Keratinocyte (primary cell): Measurements from ENCODE around the gene PAH. TPM values are rescaled to one million over a fixed set of nuclear protein-coding genes. Genes with fewer than 3 reads are reported as not detected.

Experiments
- DNase-seq: peaks from one replicate; pipeline ENCODE4 v3.0.0-alpha.2; 2011; ENCODE audit warnings: low read depth, missing footprints, low spot score
- FAIRE-seq: peaks from 2 replicates; lab custom pipeline; 2011; peaks lifted over from hg19 to GRCh38; lab: Jason Lieb, UNC
- H2AFZ ChIP-seq: 2 replicates; pipeline ENCODE4 v1.6.0; 2012; ENCODE audit warnings: low read length, control low read depth, inconsistent platforms; ENCODE audit not compliant: control insufficient read depth
- H3K27ac ChIP-seq: 2 replicates; pipeline ENCODE4 v1.5.1; 2011; ENCODE audit warnings: low read length; ENCODE audit not compliant: control insufficient read depth, insufficient read depth
- H3K27me3 ChIP-seq: 3 replicates; pipeline ENCODE4 v1.6.0; 2011; ENCODE audit warnings: low read length; ENCODE audit not compliant: control insufficient read depth, insufficient read depth; ENCODE audit errors: extremely low read depth
- H3K36me3 ChIP-seq, 2 experiments: 2 replicates in 1 of 2; 3 replicates in 1 of 2; pipeline ENCODE4 v1.5.1; 2011; ENCODE audit warnings: low read length in 2 of 2, mild to moderate bottlenecking in 1 of 2; ENCODE audit not compliant: control insufficient read depth in 2 of 2, insufficient read depth in 2 of 2; ENCODE audit errors: extremely low read depth in 1 of 2
- H3K4me1 ChIP-seq: 3 replicates; pipeline ENCODE4 v1.5.1; 2011; ENCODE audit warnings: low read length; ENCODE audit not compliant: control insufficient read depth, insufficient read depth; ENCODE audit errors: extremely low read depth
- H3K4me2 ChIP-seq: 3 replicates; pipeline ENCODE4 v1.6.0; 2011; ENCODE audit warnings: low read depth, low read length; ENCODE audit not compliant: control insufficient read depth, insufficient read depth; ENCODE audit errors: extremely low read depth
- H3K4me3 ChIP-seq, 3 experiments: fragments of 200-600 bp in 1 of 3; sonication (generic) in 1 of 3; 2 replicates in 2 of 3; 3 replicates in 1 of 3; pipeline ENCODE4 v1.5.1; 2011 to 2016; ENCODE audit warnings: low read length in 3 of 3, mild to moderate bottlenecking in 3 of 3, control low read depth in 2 of 3, inconsistent platforms in 1 of 3, low read depth in 1 of 3, mixed read lengths in 1 of 3, mixed run types in 1 of 3, moderate library complexity in 1 of 3; ENCODE audit not compliant: control insufficient read depth in 2 of 3, insufficient read depth in 2 of 3; ENCODE audit errors: extremely low read depth in 1 of 3
- H3K79me2 ChIP-seq: 2 replicates; pipeline ENCODE4 v1.6.0; 2012; ENCODE audit warnings: low read length; ENCODE audit not compliant: control insufficient read depth, insufficient read depth
- H3K9ac ChIP-seq: 3 replicates; pipeline ENCODE4 v1.6.0; 2011; ENCODE audit warnings: low read length; ENCODE audit not compliant: control insufficient read depth, insufficient read depth; ENCODE audit errors: extremely low read depth
- H3K9me1 ChIP-seq: 3 replicates; pipeline ENCODE4 v1.6.0; 2011; ENCODE audit warnings: low read length; ENCODE audit not compliant: control insufficient read depth, insufficient read depth; ENCODE audit errors: extremely low read depth
- H3K9me3 ChIP-seq: 2 replicates; pipeline ENCODE4 v1.5.1; 2012; ENCODE audit warnings: low read depth, low read length; ENCODE audit not compliant: control insufficient read depth
- H4K20me1 ChIP-seq: 3 replicates; pipeline ENCODE4 v1.6.0; 2011; ENCODE audit warnings: low read length; ENCODE audit not compliant: control insufficient read depth, insufficient read depth; ENCODE audit errors: extremely low read depth
- EZH2 ChIP-seq: IDR thresholded peaks from one replicate; pipeline ENCODE4 v1.6.1; 2012; ENCODE audit warnings: inconsistent platforms, mild to moderate bottlenecking, low read length, moderate library complexity
- dilution Hi-C: fragments of 300-500 bp; cut with MboI; formaldehyde crosslinking; loops from one replicate; pipeline ENCODE4 v1.7.0; 2020; ENCODE audit warnings: low sequenced_read_pairs; ENCODE audit not compliant: extremely low pct_ligation_motif_present
- polyA plus RNA-seq, 5 experiments: library from polyadenylated mRNA; depleted of rRNA in 3 of 5; stranded (reverse) in 3 of 5; stranded (forward) in 1 of 5; unstranded in 1 of 5; fragments of >200 nt; gene quantifications; 1 replicate in 1 of 5; 2 replicates in 3 of 5; 3 replicates in 1 of 5; pipeline versions ENCODE4 v1.2.1 to v1.2.3, GENCODE V29; 2011 to 2012; ENCODE audit warnings: missing spikeins in 2 of 5, low read depth in 1 of 5, low replicate concordance in 1 of 5
- TF ChIP-seq, protein P1 (sequence below), 3 experiments: IDR thresholded peaks in 1 of 3; conservative IDR thresholded peaks in 1 of 3; optimal IDR thresholded peaks in 1 of 3; 2 replicates in 2 of 3; 3 replicates in 1 of 3; pipeline versions ENCODE3 to v1.5.1; 2011; ENCODE audit warnings: low read length in 3 of 3, mild to moderate bottlenecking in 3 of 3, moderate library complexity in 2 of 3, control low read depth in 1 of 3, inconsistent platforms in 1 of 3; ENCODE audit not compliant: insufficient read depth in 2 of 3; ENCODE audit errors: extremely low read depth in 1 of 3

The PAH gene
- polyA plus RNA-seq, 1 donor (not counting 4 experiments of a cell fraction or from before 2014, with no cell fraction given) = not detected

DNA sequence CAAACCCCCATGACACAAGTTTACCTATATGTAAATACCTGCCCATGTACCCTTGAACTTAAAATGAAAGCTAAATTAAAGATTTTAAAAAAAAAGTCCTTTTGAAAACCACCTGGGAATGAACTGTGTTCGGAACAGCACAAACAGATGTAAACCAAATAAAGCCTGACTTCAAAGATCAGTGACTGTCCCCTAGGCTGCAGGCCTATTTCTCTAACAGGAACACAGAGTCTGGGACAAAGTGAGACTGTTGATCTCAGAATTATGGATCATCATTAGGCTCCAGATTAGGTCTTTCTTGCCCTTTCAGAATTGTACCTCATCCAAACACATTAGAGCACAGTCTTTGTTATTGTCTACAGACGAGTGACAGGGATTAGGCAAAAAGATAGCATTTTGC is 54.6 kb downstream of the PAH start:
- Histone ChIP-seq H3K9me3 (no peaks in the 10 kb centered on the region), H3K4me2 (no peak overlapping the region), H3K27me3 (no peaks in the 10 kb centered on the region), H2AFZ (no peak overlapping the region), H4K20me1 (no peaks in the 10 kb centered on the region), H3K27ac (no peak overlapping the region), H3K9me1 (no peaks in the 10 kb centered on the region), H3K36me3 (no peaks in the 10 kb centered on the region), H3K4me1 (no peaks in the 10 kb centered on the region), H3K4me3 (no peak overlapping the region), H3K79me2 (no peaks in the 10 kb centered on the region), H3K9ac (no peak overlapping the region)
- dilution Hi-C loops = no loop called here
- DNase-seq (no peak), FAIRE-seq (no peak)
- TF ChIP-seq, protein P1, sequence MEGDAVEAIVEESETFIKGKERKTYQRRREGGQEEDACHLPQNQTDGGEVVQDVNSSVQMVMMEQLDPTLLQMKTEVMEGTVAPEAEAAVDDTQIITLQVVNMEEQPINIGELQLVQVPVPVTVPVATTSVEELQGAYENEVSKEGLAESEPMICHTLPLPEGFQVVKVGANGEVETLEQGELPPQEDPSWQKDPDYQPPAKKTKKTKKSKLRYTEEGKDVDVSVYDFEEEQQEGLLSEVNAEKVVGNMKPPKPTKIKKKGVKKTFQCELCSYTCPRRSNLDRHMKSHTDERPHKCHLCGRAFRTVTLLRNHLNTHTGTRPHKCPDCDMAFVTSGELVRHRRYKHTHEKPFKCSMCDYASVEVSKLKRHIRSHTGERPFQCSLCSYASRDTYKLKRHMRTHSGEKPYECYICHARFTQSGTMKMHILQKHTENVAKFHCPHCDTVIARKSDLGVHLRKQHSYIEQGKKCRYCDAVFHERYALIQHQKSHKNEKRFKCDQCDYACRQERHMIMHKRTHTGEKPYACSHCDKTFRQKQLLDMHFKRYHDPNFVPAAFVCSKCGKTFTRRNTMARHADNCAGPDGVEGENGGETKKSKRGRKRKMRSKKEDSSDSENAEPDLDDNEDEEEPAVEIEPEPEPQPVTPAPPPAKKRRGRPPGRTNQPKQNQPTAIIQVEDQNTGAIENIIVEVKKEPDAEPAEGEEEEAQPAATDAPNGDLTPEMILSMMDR (optimal IDR thresholded peaks at IDR 0.05 in 1 of 3, IDR thresholded peaks at IDR 0.05 in 1 of 3, conservative IDR thresholded peaks at IDR 0.05 in 1 of 3; ENCODE audit: extremely low read depth in 1 of 3, insufficient read depth in 2 of 3, low read length in 3 of 3) = no peak
- TF ChIP-seq EZH2 = no peak

- no peaks in the 10 kb centered on the region for H3K9me3 ChIP-seq
- H3K4me3 ChIP-seq = no peak overlapping the region
- H3K9ac ChIP-seq = no peak overlapping the region
- no peak for DNase-seq
- H3K4me1 ChIP-seq = no peaks in the 10 kb centered on the region
- H3K9me1 ChIP-seq = no peaks in the 10 kb centered on the region
- H3K27me3 ChIP-seq = no peaks in the 10 kb centered on the region
- dilution Hi-C loops = no loop called here
- H3K4me2 ChIP-seq = no peak overlapping the region
- no peaks in the 10 kb centered on the region for H3K36me3 ChIP-seq
- H2AFZ ChIP-seq = no peak overlapping the region
- H4K20me1 ChIP-seq = no peaks in the 10 kb centered on the region
- no peak overlapping the region for H3K27ac ChIP-seq
- FAIRE-seq = no peak
- TF ChIP-seq, protein P1 (optimal IDR thresholded peaks at IDR 0.05 in 1 of 3, IDR thresholded peaks at IDR 0.05 in 1 of 3, conservative IDR thresholded peaks at IDR 0.05 in 1 of 3; ENCODE audit: extremely low read depth in 1 of 3, insufficient read depth in 2 of 3, low read length in 3 of 3) = no peak
- TF ChIP-seq EZH2 = no peak
- no peaks in the 10 kb centered on the region for H3K79me2 ChIP-seq
These were observed 65.8 kb downstream of the PAH start for GRCh38 chr12:102851246-102851645.
